ENCODE results near the gene RGS7.

DNA sequence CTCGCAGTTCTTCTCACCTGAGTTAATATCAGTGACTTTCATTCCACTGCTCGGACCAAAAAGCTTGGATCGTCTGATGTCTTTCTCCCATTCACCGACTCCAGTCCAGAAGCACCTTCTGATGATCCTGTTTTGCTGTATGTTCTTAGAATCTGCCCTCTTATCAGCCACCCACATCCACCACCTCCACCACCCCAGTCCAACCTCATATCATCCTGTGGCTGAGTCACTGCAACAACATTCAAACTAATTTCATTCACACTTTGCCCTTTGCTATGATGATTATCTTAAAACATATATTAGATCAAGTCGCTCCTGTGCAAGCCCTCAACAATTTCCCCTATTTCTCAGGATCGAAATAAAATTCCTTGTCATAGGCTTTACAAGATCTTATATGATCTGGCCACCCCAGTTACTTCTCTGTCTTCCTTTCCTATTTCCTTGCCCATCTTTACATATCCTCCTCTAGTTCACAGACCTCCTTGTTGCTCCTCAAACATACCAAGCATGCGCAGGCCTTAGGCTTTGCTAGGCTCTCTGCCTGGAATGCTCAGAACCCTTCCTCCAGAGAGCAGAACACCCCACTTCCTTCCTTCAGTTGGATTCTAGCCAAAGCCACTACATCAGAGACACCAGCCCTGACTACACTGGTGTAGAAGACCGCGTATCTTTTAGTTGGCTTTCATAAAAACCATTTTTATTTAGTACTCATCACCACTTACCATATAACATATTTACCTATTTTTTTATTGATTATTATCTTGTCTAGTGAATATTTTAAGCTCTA is 409.4 kb downstream of the RGS7 start:
- no peak for TF ChIP-seq CTCF (IDR thresholded peaks at IDR 0.05 in 8 of 11, conservative IDR thresholded peaks at IDR 0.05 in 3 of 11)
- TF ChIP-seq POLR2AphosphoS5 (IDR thresholded peaks at IDR 0.05), result no peak
- TF ChIP-seq POLR2A (IDR thresholded peaks at IDR 0.05), result no peak
